AG04450 (cell line): ENCODE data around the gene FBXL4. TPM values are rescaled to one million over a fixed set of nuclear protein-coding genes. Genes with fewer than 3 reads are reported as not detected.

Experiments used
- CTCF ChIA-PET: fragments of 300-600, 350-600 bp; formaldehyde crosslinking; extraction: SDS; loops from one replicate; lab custom pipeline; 2022; ENCODE audit warnings: antibody characterized with exemption, inconsistent platforms; lab: Charles Lee
- POLR2A ChIA-PET: fragments of 350-600 bp; formaldehyde crosslinking; extraction: SDS; loops from one replicate; lab custom pipeline; 2021; ENCODE audit warnings: antibody characterized with exemption, inconsistent platforms; lab: Yijun Ruan, JAX
- DNase-seq: peaks from one replicate; pipeline ENCODE4 v3.0.0-alpha.2; 2011; ENCODE audit warnings: low read depth, low spot score
- H3K27ac ChIP-seq: one replicate; pipeline ENCODE4 v1.5.1; 2012; ENCODE audit warnings: low read depth, low read length, control low read depth
- H3K27me3 ChIP-seq: one replicate; pipeline ENCODE4 v1.6.0; 2012; ENCODE audit warnings: low read length; ENCODE audit not compliant: control insufficient read depth, insufficient read depth
- H3K4me3 ChIP-seq: 2 replicates; pipeline ENCODE4 v1.5.1; 2011; ENCODE audit warnings: mild to moderate bottlenecking, low read depth, low read length, control low read depth
- H3K9me3 ChIP-seq: 2 replicates; pipeline ENCODE4 v1.5.1; 2012; ENCODE audit warnings: low read length; ENCODE audit not compliant: control insufficient read depth, insufficient read depth
- polyA plus RNA-seq: library from polyadenylated mRNA; depleted of rRNA; stranded (reverse); fragments of >200 nt; gene quantifications from 2 replicates; pipeline ENCODE4 v1.2.3, GENCODE V29; 2011
- TF ChIP-seq, protein P1 (sequence below): IDR thresholded peaks from 2 replicates; pipeline ENCODE4 v1.5.1; 2011; ENCODE audit warnings: low read depth, low read length, control low read depth, inconsistent platforms

Gene FBXL4
- polyA plus RNA-seq, 1 experiment: 20.1 TPM

DNA sequence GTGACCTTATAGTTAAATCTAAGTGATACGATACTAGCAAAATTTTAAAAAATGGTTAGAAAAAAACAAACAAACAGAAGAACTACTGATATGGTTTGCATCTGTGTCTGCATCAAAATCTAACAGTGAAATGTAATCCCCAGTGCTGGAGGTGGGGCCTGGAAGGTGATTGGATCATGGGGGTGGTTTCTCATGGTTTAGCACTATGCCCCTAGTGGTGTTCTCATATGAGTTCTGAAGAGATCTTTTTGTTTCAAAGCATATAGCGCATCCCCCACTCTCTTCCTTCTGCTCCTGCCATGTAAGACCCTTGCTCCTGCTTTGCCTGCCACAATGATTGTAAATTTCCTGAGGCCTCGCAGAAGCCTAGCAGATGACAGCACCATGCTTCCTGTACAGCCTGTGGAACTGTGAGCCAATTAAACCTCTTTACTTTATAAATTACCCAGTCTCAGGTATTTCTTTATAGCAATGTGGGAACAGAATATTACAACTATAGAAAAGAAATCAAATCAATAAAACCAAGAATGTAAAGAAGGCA lies 5.4 kb downstream of the FBXL4 start:
- Histone ChIP-seq H3K9me3 (peaks cover 3% of the 10 kb centered on the region), H3K27ac (no peak overlapping the region), H3K4me3 (no peak overlapping the region), H3K27me3 (no peaks in the 10 kb centered on the region)
- TF ChIP-seq, protein P1, sequence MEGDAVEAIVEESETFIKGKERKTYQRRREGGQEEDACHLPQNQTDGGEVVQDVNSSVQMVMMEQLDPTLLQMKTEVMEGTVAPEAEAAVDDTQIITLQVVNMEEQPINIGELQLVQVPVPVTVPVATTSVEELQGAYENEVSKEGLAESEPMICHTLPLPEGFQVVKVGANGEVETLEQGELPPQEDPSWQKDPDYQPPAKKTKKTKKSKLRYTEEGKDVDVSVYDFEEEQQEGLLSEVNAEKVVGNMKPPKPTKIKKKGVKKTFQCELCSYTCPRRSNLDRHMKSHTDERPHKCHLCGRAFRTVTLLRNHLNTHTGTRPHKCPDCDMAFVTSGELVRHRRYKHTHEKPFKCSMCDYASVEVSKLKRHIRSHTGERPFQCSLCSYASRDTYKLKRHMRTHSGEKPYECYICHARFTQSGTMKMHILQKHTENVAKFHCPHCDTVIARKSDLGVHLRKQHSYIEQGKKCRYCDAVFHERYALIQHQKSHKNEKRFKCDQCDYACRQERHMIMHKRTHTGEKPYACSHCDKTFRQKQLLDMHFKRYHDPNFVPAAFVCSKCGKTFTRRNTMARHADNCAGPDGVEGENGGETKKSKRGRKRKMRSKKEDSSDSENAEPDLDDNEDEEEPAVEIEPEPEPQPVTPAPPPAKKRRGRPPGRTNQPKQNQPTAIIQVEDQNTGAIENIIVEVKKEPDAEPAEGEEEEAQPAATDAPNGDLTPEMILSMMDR: 0 out of 2 replicates have a peak, but pooled peaks have one; percentile 3
- no peak for DNase-seq
- POLR2A ChIA-PET: no interaction called here
- CTCF ChIA-PET: no interaction called here

DNA sequence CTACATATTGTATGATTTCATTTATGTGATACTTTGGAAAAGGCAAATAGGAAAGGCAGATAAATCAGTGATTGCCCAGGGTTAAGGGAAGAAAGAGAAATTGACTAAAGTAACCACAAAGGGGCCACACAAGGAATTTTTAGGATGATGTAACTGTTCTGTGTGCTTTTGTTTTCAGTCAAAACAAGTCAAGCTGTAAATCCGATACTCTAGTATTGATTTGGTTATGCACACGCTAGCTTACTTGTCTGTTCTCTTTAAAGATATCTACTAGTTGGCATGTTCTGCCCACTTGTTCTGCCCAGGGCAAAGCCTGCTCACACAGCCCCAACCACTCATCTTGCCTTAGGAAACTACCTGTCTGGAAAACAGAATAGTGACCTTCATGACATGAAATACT lies 6.4 kb downstream of the FBXL4 start:
- DNase-seq: no peak
- no peak overlapping the region for H3K27ac ChIP-seq
- H3K27me3 ChIP-seq: no peaks in the 10 kb centered on the region
- POLR2A ChIA-PET: no interaction called here
- TF ChIP-seq, protein P1: no peak
- H3K9me3 ChIP-seq: peaks cover 3% of the 10 kb centered on the region
- CTCF ChIA-PET: interaction anchor here (0.7 kb wide), 1 partner anchor 1416 kb away, joined by 3 read pairs; no protein-coding TSS in a partner anchor
- H3K4me3 ChIP-seq: no peak overlapping the region

DNA sequence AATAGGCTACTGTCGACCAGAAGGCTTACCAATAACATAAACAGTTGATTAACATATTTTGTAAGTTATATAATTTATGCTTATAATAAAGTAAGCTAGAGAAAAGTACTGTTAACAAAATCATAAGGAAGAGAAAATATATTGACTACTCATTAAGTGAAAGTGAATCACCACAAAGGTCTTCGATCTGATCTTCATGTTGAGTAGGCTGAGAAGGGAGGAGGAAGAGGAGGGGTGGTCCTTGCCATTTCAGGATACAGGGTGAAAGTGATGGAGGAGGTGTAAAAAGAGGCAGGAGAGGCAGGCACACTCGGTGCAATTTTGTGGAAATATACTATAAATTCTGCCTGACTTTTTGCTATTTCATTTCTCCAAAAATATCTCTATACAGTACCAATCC lies 10.4 kb downstream of the FBXL4 start:
- no peak overlapping the region for H3K27ac ChIP-seq
- H3K9me3 ChIP-seq: peaks cover 2% of the 10 kb centered on the region
- POLR2A ChIA-PET: no interaction called here
- DNase-seq: no peak
- TF ChIP-seq, protein P1: no peak
- H3K27me3 ChIP-seq: no peaks in the 10 kb centered on the region
- CTCF ChIA-PET: no interaction called here
- no peak overlapping the region for H3K4me3 ChIP-seq

DNA sequence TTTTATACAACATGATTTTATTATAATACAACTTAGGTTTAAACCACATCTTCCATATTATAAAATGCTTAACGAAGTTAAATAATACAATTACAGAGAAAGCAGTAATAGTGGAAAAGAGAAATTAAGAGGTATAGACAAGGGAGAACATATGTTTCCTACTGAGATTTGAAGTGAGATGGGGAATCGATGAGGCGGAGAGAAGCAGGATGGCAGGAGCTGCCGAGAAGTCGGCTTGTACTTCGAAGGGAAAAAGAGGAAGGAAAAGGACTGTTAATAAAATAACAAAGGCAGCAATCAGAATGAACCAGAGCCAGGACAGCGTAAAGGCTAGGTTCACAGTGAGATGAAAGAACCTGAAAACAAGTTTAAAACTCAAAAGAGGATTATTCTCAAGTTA lies 15.4 kb downstream of the FBXL4 start:
- Histone ChIP-seq H3K9me3 (no peaks in the 10 kb centered on the region), H3K27ac (no peak overlapping the region), H3K4me3 (no peak overlapping the region), H3K27me3 (no peaks in the 10 kb centered on the region)
- TF ChIP-seq, protein P1: no peak
- no peak for DNase-seq
- ChIA-PET POLR2A (no interaction called here), CTCF (no interaction called here)

DNA sequence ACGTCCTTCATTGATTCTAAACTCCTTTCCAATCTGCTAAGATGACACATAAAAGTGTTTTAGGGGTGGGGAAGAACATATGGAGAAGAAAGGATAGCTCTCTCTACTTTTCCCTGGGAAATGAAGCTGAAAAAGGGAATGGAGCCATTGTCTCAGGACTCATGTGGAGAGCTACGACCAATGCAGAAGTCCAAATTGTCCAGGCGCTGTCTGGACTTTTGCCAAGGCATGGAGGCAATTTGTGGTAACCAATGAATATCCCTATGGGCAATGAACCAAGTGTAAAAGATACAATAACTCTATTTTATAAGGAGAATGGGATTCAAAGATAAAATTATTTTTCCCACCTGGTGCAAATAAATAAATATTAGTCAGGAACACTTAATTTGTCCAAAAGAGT lies 16.1 kb downstream of the FBXL4 start:
- TF ChIP-seq, protein P1: no peak
- no peak for DNase-seq
- no peak overlapping the region for H3K4me3 ChIP-seq
- no peaks in the 10 kb centered on the region for H3K9me3 ChIP-seq
- no peaks in the 10 kb centered on the region for H3K27me3 ChIP-seq
- no peak overlapping the region for H3K27ac ChIP-seq
- CTCF ChIA-PET: no interaction called here
- POLR2A ChIA-PET: no interaction called here
